H1 (cell line): ENCODE data around the gene ZNF423. TPM values are rescaled to one million over a fixed set of nuclear protein-coding genes. Genes with fewer than 3 reads are reported as not detected.

Source experiments
- POLR2A ChIP-seq, 2 experiments: IDR thresholded peaks; 1 replicate in 1 of 2; 2 replicates in 1 of 2; pipeline ENCODE4 v1.6.1; 2011; ENCODE audit warnings: low read depth in 2 of 2, low read length in 2 of 2, mild to moderate bottlenecking in 2 of 2; ENCODE audit errors: control extremely low read depth in 1 of 2
- SAP30 ChIP-seq: fragments of 300-600 bp; sonication (generic); IDR thresholded peaks from 2 replicates; pipeline ENCODE4 v1.7.1; 2012; ENCODE audit warnings: low read length, moderate library complexity, mild to moderate bottlenecking, inconsistent platforms; ENCODE audit not compliant: insufficient read depth, insufficient replicate concordance
- polyA plus RNA-seq, 7 experiments: library from polyadenylated mRNA; depleted of rRNA in 3 of 7; stranded (reverse) in 5 of 7; unstranded in 2 of 7; fragments of >200 nt in 5 of 7; fragments of 200-250 nt in 2 of 7; gene quantifications; 1 replicate in 5 of 7; 2 replicates in 1 of 7; 4 replicates in 1 of 7; pipeline versions ENCODE4 v1.2.1 to v1.2.3, GENCODE V29; 2011 to 2013; ENCODE audit warnings: missing spikeins in 2 of 7, mixed read lengths in 2 of 7
- total RNA-seq: library from RNA; stranded (reverse); fragmentation: NEBNext Ultra II Directional; extraction: Animal tissue kit (Norgen Biotek cat#: 25700); gene quantifications from 2 replicates; pipeline ENCODE4 v1.2.1, GENCODE V29; 2021

ZNF423 gene
- total and polyA plus RNA-seq, 2 of the 8 experiments (the other 6 are each of a cell fraction or from before 2014, with no cell fraction given): 38.2 to 52.3 TPM

DNA sequence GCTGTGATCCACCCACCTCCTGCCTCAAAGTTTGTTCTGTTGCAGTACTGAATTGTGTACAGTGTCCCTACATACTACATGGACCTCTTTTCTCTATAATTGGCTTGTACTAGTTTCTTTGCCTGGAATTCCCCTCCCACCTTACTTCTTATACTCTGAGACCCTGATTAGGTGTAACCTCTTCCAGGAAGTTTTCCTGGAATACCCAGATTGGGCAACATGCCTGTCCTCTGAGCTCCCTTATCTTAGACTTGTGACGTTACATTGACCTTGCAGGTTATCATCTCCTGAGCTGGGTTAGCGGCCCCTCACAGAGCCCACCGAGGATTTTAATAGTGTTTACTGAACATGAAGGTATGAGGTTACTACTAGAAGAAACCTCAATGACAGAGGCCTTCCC lies 237.0 kb downstream of the ZNF423 start (continued):
- no peak for TF ChIP-seq POLR2A (IDR thresholded peaks at IDR 0.05; ENCODE audit: control extremely low read depth in 1 of 2, low read depth in 2 of 2, low read length in 2 of 2)
- TF ChIP-seq SAP30: no peak
